Esophagus muscularis mucosa (tissue), 3 donors: ENCODE results near the gene ANK3.

Source experiments
- EP300 ChIP-seq: sonication (generic); formaldehyde crosslinking; IDR thresholded peaks from one replicate; pipeline ENCODE4 v1.6.1; 2017; ENCODE audit warnings: antibody characterized with exemption
- TF ChIP-seq, protein P1 (sequence below), 3 experiments: fragments of 200-600 bp in 2 of 3; fragments of 450-650 bp in 1 of 3; sonication (generic) in 2 of 3; IDR thresholded peaks; one replicate each; pipeline ENCODE4 v1.5.1; 2017 to 2019; ENCODE audit warnings: antibody characterized with exemption in 3 of 3, mild to moderate bottlenecking in 2 of 3, moderate library complexity in 1 of 3

DNA sequence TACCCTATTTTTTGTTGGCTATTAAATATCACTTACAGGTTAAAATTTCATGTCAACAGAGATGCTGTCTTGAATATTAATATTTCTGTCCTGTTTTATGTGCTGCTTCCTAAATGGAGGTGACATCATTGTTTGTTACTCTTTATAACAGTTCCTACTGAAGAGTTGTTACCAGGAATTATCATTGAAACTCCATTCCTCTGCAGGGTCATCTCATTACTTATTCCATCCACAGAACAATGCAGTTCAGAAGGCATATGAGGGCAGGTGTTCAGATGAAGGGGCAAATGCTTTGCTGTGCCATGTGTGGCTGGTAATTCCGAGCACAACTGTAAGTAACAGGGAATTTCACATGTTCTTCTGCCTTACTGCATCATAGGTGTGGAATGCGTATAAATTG lies 113.4 kb downstream of the ANK3 start:
- no peak for TF ChIP-seq EP300
- TF ChIP-seq, protein P1, sequence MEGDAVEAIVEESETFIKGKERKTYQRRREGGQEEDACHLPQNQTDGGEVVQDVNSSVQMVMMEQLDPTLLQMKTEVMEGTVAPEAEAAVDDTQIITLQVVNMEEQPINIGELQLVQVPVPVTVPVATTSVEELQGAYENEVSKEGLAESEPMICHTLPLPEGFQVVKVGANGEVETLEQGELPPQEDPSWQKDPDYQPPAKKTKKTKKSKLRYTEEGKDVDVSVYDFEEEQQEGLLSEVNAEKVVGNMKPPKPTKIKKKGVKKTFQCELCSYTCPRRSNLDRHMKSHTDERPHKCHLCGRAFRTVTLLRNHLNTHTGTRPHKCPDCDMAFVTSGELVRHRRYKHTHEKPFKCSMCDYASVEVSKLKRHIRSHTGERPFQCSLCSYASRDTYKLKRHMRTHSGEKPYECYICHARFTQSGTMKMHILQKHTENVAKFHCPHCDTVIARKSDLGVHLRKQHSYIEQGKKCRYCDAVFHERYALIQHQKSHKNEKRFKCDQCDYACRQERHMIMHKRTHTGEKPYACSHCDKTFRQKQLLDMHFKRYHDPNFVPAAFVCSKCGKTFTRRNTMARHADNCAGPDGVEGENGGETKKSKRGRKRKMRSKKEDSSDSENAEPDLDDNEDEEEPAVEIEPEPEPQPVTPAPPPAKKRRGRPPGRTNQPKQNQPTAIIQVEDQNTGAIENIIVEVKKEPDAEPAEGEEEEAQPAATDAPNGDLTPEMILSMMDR (IDR thresholded peaks at IDR 0.05) = no peak
